SK-N-SH (cell line): ENCODE data around the gene UBE3B. TPM values are rescaled to one million over a fixed set of nuclear protein-coding genes. Genes with fewer than 3 reads are reported as not detected.
"Not testable (repeated sequence)": the region's sequence is repeated elsewhere in the genome, so short reads cannot be mapped to it uniquely, and the experiment has no call there.

Experiments used
- CTCF ChIA-PET: fragments of 300-600, 350-600 bp; formaldehyde crosslinking; extraction: SDS; loops from one replicate; lab custom pipeline; 2021; lab: Yijun Ruan, JAX
- POLR2A ChIA-PET: fragments of 350-600 bp; sonication (Branson Sonifier 250); formaldehyde crosslinking; extraction: SDS; loops from one replicate; lab custom pipeline; 2020; ENCODE audit warnings: antibody characterized with exemption, inconsistent platforms; lab: Yijun Ruan, JAX
- DNase-seq: peaks from one replicate; pipeline ENCODE4 v3.0.0; 2012
- H2AFZ ChIP-seq: fragments of 200-600 bp; sonication (generic); 2 replicates; pipeline ENCODE4 v1.8.1; 2016; ENCODE audit warnings: antibody characterized with exemption, mild to moderate bottlenecking, low read depth
- H3F3A ChIP-seq: fragments of 200-600 bp; sonication (generic); replicated peaks from 2 replicates; pipeline ENCODE3; 2016; ENCODE audit warnings: antibody characterized with exemption, mild to moderate bottlenecking; ENCODE audit not compliant: insufficient read depth
- H3K27ac ChIP-seq, 2 experiments: fragments of 200-500 bp in 1 of 2; fragments of 200-600 bp in 1 of 2; sonication (Bioruptor generic) in 1 of 2; sonication (generic), shearing (Covaris generic) in 1 of 2; 2 replicates each; pipeline versions ENCODE4 v1.5.1 to v1.6.1; 2014 to 2016; ENCODE audit warnings: low read depth in 2 of 2, inconsistent platforms in 1 of 2, low read length in 1 of 2, mild to moderate bottlenecking in 1 of 2, mixed read lengths in 1 of 2
- H3K27me3 ChIP-seq: fragments of 200-600 bp; sonication (generic), shearing (Covaris generic); 2 replicates; pipeline ENCODE4 v1.6.1; 2016; ENCODE audit warnings: mixed run types; ENCODE audit not compliant: insufficient read depth
- H3K36me3 ChIP-seq, 2 experiments: fragments of 200-500 bp in 1 of 2; fragments of 200-600 bp in 1 of 2; sonication (Bioruptor generic) in 1 of 2; sonication (generic) in 1 of 2; replicated peaks in 1 of 2; 2 replicates each; pipeline versions ENCODE3 to v1.5.1; 2014 to 2016; ENCODE audit warnings: low read length in 1 of 2, mild to moderate bottlenecking in 1 of 2; ENCODE audit not compliant: insufficient read depth in 2 of 2, control insufficient read depth in 1 of 2
- H3K4me1 ChIP-seq, 2 experiments: fragments of 200-500 bp in 1 of 2; fragments of 200-600 bp in 1 of 2; sonication (Bioruptor generic) in 1 of 2; sonication (generic), shearing (Covaris generic) in 1 of 2; 2 replicates each; pipeline versions ENCODE4 v1.5.1 to v1.6.1; 2014 to 2016; ENCODE audit warnings: low read depth in 1 of 2, low read length in 1 of 2, mixed run types in 1 of 2; ENCODE audit not compliant: insufficient read depth in 2 of 2, control insufficient read depth in 1 of 2
- H3K4me2 ChIP-seq: fragments of 200-600 bp; sonication (generic), shearing (Covaris generic); 2 replicates; pipeline ENCODE4 v1.6.1; 2017; ENCODE audit warnings: mixed run types
- H3K4me3 ChIP-seq, 2 experiments: fragments of 200-500 bp in 1 of 2; fragments of 200-600 bp in 1 of 2; sonication (Bioruptor generic) in 1 of 2; sonication (generic), shearing (Covaris generic) in 1 of 2; 2 replicates each; pipeline versions ENCODE4 v1.5.1 to v1.8.1; 2014 to 2016; ENCODE audit warnings: low read depth in 2 of 2, inconsistent platforms in 1 of 2, low read length in 1 of 2, mild to moderate bottlenecking in 1 of 2, mixed read lengths in 1 of 2, moderate library complexity in 1 of 2
- H3K79me2 ChIP-seq: fragments of 200-600 bp; sonication (generic); 2 replicates; pipeline ENCODE4 v1.8.1; 2017; ENCODE audit warnings: mild to moderate bottlenecking; ENCODE audit not compliant: insufficient read depth
- H3K9ac ChIP-seq: fragments of 200-600 bp; sonication (generic); 2 replicates; pipeline ENCODE4 v1.6.1; 2017; ENCODE audit warnings: mixed run types
- H3K9me2 ChIP-seq: fragments of 200-600 bp; sonication (generic); 2 replicates; pipeline ENCODE4 v1.6.1; 2017; ENCODE audit warnings: mixed run types
- H3K9me3 ChIP-seq: fragments of 200-600 bp; sonication (generic); 2 replicates; pipeline ENCODE4 v1.6.1; 2017; ENCODE audit warnings: mixed run types, mild to moderate bottlenecking, moderate library complexity
- H4K20me1 ChIP-seq: fragments of 200-600 bp; sonication (generic); 2 replicates; pipeline ENCODE4 v1.6.1; 2017; ENCODE audit warnings: mild to moderate bottlenecking, mixed run types; ENCODE audit not compliant: insufficient read depth
- ELF1 ChIP-seq: IDR thresholded peaks from 2 replicates; pipeline ENCODE4 v1.4.0; 2012
- EZH2phosphoT487 ChIP-seq: fragments of 200-600 bp; sonication (generic); IDR thresholded peaks from 2 replicates; pipeline ENCODE4 v1.6.1; 2017; ENCODE audit warnings: low read depth, mixed run types, mild to moderate bottlenecking, antibody characterized with exemption, moderate library complexity, borderline replicate concordance
- FOSL2 ChIP-seq: IDR thresholded peaks from 2 replicates; pipeline ENCODE4 v1.4.0; 2012; ENCODE audit warnings: low read depth, mild to moderate bottlenecking, moderate library complexity, borderline replicate concordance
- GABPA ChIP-seq: IDR thresholded peaks from 2 replicates; pipeline ENCODE4 v1.4.0; 2012; ENCODE audit warnings: low read depth, mild to moderate bottlenecking
- TAF1 ChIP-seq: IDR thresholded peaks from 2 replicates; pipeline ENCODE4 v1.6.1; 2012; ENCODE audit warnings: low read depth, mild to moderate bottlenecking, low read length, moderate library complexity, borderline replicate concordance
- TCF12 ChIP-seq: IDR thresholded peaks from 2 replicates; pipeline ENCODE4 v1.4.0; 2012
- YY1 ChIP-seq: IDR thresholded peaks from 2 replicates; pipeline ENCODE4 v1.4.0; 2012; ENCODE audit warnings: low read depth, mild to moderate bottlenecking
- WGBS: methylation state at CpG from one replicate; pipeline ENCODE4 v1.1.6; 2017; ENCODE audit warnings: low lambda C conversion rate; 5-methylcytosine and 5-hydroxymethylcytosine counted together
- polyA plus RNA-seq, 3 experiments: library from polyadenylated mRNA; depleted of rRNA; stranded (reverse); fragments of >200 nt; gene quantifications; 2 replicates each; pipeline ENCODE4 v1.2.3, GENCODE V29; 2012
- TF ChIP-seq, protein P1 (sequence below): fragments of 150-350 bp; IDR thresholded peaks from 2 replicates; pipeline ENCODE4 v1.6.1; 2016; ENCODE audit warnings: mild to moderate bottlenecking, low read depth, low read length
- TF ChIP-seq, protein P2 (sequence below): IDR thresholded peaks from 2 replicates; pipeline ENCODE4 v1.4.0; 2012; ENCODE audit warnings: low read depth, borderline replicate concordance
- TF ChIP-seq, protein P3 (sequence below): IDR thresholded peaks from 2 replicates; pipeline ENCODE4 v1.4.0; 2012; ENCODE audit warnings: low read depth, borderline replicate concordance
- TF ChIP-seq, protein P4 (sequence below): IDR thresholded peaks from 2 replicates; pipeline ENCODE4 v1.6.1; 2012; ENCODE audit warnings: mild to moderate bottlenecking, low read depth, low read length, moderate library complexity

Gene UBE3B
- polyA plus RNA-seq, 1 of the 3 experiments (the other 2 are of a cell fraction) = 28.6 TPM

DNA sequence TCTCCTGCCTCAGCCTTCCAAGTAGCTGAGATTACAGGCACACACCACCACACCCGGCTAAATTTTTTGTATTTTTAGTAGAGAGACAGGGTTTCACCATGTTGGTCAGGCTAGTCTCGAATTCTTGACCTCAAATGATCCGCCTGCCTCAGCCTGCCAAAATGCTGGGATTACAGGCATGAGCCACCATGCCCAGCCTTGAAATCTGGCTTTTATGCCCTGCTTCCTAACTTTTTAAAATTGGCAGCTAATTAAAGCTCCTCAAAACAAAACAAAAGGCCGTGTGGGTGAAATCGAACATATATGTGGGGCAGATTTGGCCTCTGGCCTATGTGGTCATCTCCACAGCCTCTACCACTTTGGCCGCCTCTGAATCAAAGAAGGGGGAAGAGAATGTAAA, 38.3 kb upstream of the UBE3B start:
- no peak overlapping the region for H3K4me2 ChIP-seq
- no peak for TF ChIP-seq EZH2phosphoT487
- TF ChIP-seq ELF1 = no peak
- no peak for TF ChIP-seq GABPA
- TF ChIP-seq, protein P1, sequence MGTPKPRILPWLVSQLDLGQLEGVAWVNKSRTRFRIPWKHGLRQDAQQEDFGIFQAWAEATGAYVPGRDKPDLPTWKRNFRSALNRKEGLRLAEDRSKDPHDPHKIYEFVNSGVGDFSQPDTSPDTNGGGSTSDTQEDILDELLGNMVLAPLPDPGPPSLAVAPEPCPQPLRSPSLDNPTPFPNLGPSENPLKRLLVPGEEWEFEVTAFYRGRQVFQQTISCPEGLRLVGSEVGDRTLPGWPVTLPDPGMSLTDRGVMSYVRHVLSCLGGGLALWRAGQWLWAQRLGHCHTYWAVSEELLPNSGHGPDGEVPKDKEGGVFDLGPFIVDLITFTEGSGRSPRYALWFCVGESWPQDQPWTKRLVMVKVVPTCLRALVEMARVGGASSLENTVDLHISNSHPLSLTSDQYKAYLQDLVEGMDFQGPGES = no peak
- no peak for TF ChIP-seq TCF12
- no peaks in the 10 kb centered on the region for H3K9me2 ChIP-seq
- H2AFZ ChIP-seq = no peak overlapping the region
- H3K4me3 ChIP-seq = no peak overlapping the region
- H3F3A ChIP-seq = no peaks in the 10 kb centered on the region
- no peak overlapping the region for H3K9ac ChIP-seq
- peaks cover 0 to 5% of the 10 kb centered on the region in 2 experiments; a peak in 1 of 4 replicates for H3K4me1 ChIP-seq
- WGBS = 91% methylated on average over 6 of the region's 6 CpGs
- H3K79me2 ChIP-seq = no peaks in the 10 kb centered on the region
- no peaks in the 10 kb centered on the region for H3K27me3 ChIP-seq
- no peak overlapping the region for H3K27ac ChIP-seq
- no peak for DNase-seq
- H4K20me1 ChIP-seq = no peaks in the 10 kb centered on the region
- CTCF ChIA-PET = interaction anchor here (1.0 to 1.6 kb wide), 2 partner anchors 9 to 11 kb away, joined by 4 to 6 read pairs; no protein-coding TSS in a partner anchor
- H3K36me3 ChIP-seq = no peaks in the 10 kb centered on the region
- POLR2A ChIA-PET = no interaction called here
- no peaks in the 10 kb centered on the region for H3K9me3 ChIP-seq

DNA sequence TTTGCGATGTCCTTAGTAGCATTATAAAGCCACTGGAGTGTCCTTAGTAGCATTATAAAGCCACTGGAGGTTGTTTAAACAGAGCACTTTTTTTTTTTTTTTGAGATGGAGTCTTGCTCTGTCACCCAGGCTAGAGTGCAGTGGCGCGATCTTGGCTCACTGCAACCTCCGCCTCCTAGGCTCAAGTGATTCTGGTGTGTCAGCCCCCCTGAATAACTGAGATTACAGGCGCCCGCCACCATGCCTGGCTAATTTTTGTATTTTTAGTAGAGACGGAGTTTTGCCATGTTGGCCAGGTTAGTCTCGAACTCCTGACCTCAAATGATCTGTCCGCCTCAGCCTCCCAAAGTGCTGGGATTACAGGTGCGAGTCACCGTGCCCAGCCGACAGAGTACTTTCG, 37.5 kb upstream of the UBE3B start:
- H3K27me3 ChIP-seq, H3F3A ChIP-seq, H3K79me2 ChIP-seq, H3K4me2 ChIP-seq, H3K9me2 ChIP-seq, DNase-seq, H4K20me1 ChIP-seq, H3K27ac ChIP-seq, H3K4me1 ChIP-seq, H3K9ac ChIP-seq, H3K4me3 ChIP-seq, POLR2A ChIA-PET, H2AFZ ChIP-seq, H3K9me3 ChIP-seq, H3K36me3 ChIP-seq: not testable (repeated sequence)
- CTCF ChIA-PET = interaction anchor here (1.6 kb wide), 1 partner anchor 13 kb away, joined by 11 read pairs; no protein-coding TSS in a partner anchor
- WGBS = 95% methylated on average over 13 of the region's 13 CpGs

DNA sequence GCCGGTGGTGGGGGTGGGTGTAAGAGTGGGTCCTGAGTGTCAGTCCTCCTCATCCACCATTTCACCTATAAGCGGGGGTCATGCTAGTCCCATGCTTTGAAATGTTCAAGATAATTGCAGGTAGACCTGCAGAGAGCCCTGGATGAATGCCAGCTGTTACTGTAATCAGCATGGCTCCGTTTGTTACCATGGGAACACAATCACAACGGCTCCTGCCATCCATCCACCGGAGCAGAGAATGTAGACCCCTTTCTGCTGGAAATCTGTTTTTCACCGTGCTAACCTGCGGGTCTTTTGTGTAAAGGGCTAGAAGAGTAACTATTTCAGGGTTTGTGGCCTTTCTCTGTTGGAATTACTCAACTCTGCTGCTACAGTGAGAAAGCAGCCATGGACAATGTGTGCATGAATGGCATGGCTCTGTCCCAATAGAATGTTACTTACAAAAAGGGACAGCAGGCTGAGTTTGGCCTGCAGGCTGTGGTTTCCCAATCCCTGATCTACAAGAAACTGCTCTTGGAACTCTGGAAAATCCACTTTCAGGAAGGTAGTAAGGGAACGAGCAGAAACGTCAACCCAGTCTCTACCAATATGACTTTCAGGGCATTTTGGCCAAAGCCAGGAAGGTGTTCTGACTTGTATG, 36.5 kb upstream of the UBE3B start:
- no peak overlapping the region for H2AFZ ChIP-seq
- no peak overlapping the region for H3K4me3 ChIP-seq
- H3F3A ChIP-seq = peaks cover 5% of the 10 kb centered on the region
- H3K9ac ChIP-seq = no peak overlapping the region
- DNase-seq = peak; percentile 57
- H3K79me2 ChIP-seq = no peaks in the 10 kb centered on the region
- H3K36me3 ChIP-seq = peaks cover 6 to 12% of the 10 kb centered on the region in 2 experiments
- POLR2A ChIA-PET = no interaction called here
- peaks cover 0 to 5% of the 10 kb centered on the region in 2 experiments; a peak in 1 of 4 replicates for H3K4me1 ChIP-seq
- no peak overlapping the region for H3K4me2 ChIP-seq
- no peak overlapping the region for H3K27ac ChIP-seq
- H3K9me2 ChIP-seq = no peaks in the 10 kb centered on the region
- WGBS = 74% methylated on average over 7 of the region's 9 CpGs
- no peaks in the 10 kb centered on the region for H4K20me1 ChIP-seq
- CTCF ChIA-PET = interaction anchor here (1.3 to 1.7 kb wide), 3 partner anchors 8 to 405 kb away, joined by 3 to 11 read pairs (median 8); no protein-coding TSS in a partner anchor
- TF ChIP-seq, protein P2, sequence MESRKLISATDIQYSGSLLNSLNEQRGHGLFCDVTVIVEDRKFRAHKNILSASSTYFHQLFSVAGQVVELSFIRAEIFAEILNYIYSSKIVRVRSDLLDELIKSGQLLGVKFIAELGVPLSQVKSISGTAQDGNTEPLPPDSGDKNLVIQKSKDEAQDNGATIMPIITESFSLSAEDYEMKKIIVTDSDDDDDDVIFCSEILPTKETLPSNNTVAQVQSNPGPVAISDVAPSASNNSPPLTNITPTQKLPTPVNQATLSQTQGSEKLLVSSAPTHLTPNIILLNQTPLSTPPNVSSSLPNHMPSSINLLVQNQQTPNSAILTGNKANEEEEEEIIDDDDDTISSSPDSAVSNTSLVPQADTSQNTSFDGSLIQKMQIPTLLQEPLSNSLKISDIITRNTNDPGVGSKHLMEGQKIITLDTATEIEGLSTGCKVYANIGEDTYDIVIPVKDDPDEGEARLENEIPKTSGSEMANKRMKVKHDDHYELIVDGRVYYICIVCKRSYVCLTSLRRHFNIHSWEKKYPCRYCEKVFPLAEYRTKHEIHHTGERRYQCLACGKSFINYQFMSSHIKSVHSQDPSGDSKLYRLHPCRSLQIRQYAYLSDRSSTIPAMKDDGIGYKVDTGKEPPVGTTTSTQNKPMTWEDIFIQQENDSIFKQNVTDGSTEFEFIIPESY = no peak
- TF ChIP-seq YY1 (no peak), TAF1 (no peak), GABPA (no peak), FOSL2 (no peak)
- TF ChIP-seq, protein P3, sequence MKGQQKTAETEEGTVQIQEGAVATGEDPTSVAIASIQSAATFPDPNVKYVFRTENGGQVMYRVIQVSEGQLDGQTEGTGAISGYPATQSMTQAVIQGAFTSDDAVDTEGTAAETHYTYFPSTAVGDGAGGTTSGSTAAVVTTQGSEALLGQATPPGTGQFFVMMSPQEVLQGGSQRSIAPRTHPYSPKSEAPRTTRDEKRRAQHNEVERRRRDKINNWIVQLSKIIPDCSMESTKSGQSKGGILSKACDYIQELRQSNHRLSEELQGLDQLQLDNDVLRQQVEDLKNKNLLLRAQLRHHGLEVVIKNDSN = no peak
- TF ChIP-seq, protein P4, sequence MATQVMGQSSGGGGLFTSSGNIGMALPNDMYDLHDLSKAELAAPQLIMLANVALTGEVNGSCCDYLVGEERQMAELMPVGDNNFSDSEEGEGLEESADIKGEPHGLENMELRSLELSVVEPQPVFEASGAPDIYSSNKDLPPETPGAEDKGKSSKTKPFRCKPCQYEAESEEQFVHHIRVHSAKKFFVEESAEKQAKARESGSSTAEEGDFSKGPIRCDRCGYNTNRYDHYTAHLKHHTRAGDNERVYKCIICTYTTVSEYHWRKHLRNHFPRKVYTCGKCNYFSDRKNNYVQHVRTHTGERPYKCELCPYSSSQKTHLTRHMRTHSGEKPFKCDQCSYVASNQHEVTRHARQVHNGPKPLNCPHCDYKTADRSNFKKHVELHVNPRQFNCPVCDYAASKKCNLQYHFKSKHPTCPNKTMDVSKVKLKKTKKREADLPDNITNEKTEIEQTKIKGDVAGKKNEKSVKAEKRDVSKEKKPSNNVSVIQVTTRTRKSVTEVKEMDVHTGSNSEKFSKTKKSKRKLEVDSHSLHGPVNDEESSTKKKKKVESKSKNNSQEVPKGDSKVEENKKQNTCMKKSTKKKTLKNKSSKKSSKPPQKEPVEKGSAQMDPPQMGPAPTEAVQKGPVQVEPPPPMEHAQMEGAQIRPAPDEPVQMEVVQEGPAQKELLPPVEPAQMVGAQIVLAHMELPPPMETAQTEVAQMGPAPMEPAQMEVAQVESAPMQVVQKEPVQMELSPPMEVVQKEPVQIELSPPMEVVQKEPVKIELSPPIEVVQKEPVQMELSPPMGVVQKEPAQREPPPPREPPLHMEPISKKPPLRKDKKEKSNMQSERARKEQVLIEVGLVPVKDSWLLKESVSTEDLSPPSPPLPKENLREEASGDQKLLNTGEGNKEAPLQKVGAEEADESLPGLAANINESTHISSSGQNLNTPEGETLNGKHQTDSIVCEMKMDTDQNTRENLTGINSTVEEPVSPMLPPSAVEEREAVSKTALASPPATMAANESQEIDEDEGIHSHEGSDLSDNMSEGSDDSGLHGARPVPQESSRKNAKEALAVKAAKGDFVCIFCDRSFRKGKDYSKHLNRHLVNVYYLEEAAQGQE = no peak
- H3K27me3 ChIP-seq = no peaks in the 10 kb centered on the region
- no peaks in the 10 kb centered on the region for H3K9me3 ChIP-seq
